HG03439 (cell line): ENCODE results near the gene CRYGA.

ENCODE experiments used
- ATAC-seq: cut with Tn5 transposase; IDR thresholded peaks from one replicate; pipeline ENCODE4 v1.9.1; 2021; ENCODE audit warnings: mild to moderate bottlenecking, moderate library complexity; ENCODE audit not compliant: unreplicated experiment

The CRYGA gene

GRCh38 chr2:208163489-208163888 lies at the start of gene CRYGA:
Gene CRYGA, minus strand, starts transcription at chr2:208163589. Its CDS starts 33 bp downstream, at chr2:208163556.
- ATAC-seq: no peak

- ATAC-seq: no peak
Measured at GRCh38 chr2:208210688-208211451, 47.5 kb upstream of the CRYGA start.

GRCh38 chr2:208208335-208209085 lies 45.1 kb upstream of the CRYGA start:
- no peak for ATAC-seq

- ATAC-seq: no peak
Measured at GRCh38 chr2:208207769-208208168, 44.4 kb upstream of the CRYGA start.

- ATAC-seq: no peak
Measured at GRCh38 chr2:208204166-208204565, 40.8 kb upstream of the CRYGA start.

GRCh38 chr2:208195531-208195930 lies 32.1 kb upstream of the CRYGA start:
- no peak for ATAC-seq

- ATAC-seq: no peak
Measured at GRCh38 chr2:208192611-208193236, 29.3 kb upstream of the CRYGA start.

- ATAC-seq: no peak
Measured at GRCh38 chr2:208189810-208190503, 26.6 kb upstream of the CRYGA start, which contains the start of gene C2orf80. Gene C2orf80, minus strand, starts transcription at chr2:208190030. Its CDS starts 3,044 bp downstream, at chr2:208186986.

- ATAC-seq: no peak
Measured at GRCh38 chr2:208189069-208189809, 25.9 kb upstream of the CRYGA start.

GRCh38 chr2:208186893-208187292 lies 23.5 kb upstream of the CRYGA start:
- no peak for ATAC-seq

GRCh38 chr2:208186465-208186864 lies 23.1 kb upstream of the CRYGA start:
- ATAC-seq: no peak

- ATAC-seq: no peak
Measured at GRCh38 chr2:208183972-208184705, 20.8 kb upstream of the CRYGA start.

- ATAC-seq: no peak
Measured at GRCh38 chr2:208183526-208183925, 20.1 kb upstream of the CRYGA start.

GRCh38 chr2:208182835-208183234 lies 19.4 kb upstream of the CRYGA start:
- no peak for ATAC-seq

GRCh38 chr2:208179028-208179609 lies 15.7 kb upstream of the CRYGA start:
- ATAC-seq: no peak

- ATAC-seq: no peak
Measured at GRCh38 chr2:208175840-208176153, 12.4 kb upstream of the CRYGA start.

GRCh38 chr2:208175069-208175839 lies 11.9 kb upstream of the CRYGA start:
- peak; percentile 99 for ATAC-seq

- no peak for ATAC-seq
Measured at GRCh38 chr2:208174144-208174543, 10.8 kb upstream of the CRYGA start.

- no peak for ATAC-seq
Measured at GRCh38 chr2:208172125-208172524, 8.7 kb upstream of the CRYGA start.
